BLaER1 treated with 17β-estradiol and CSF1 and Interleukin-3, amounts not matched to agents 10 nM and 100 nM (cell line): ENCODE results near the gene SH3RF2.

Experiments used
- H3K27ac ChIP-seq, 11 experiments: shearing (Covaris generic); formaldehyde crosslinking; 2 replicates each; pipeline ENCODE4 v1.8.1; 2022
- H3K27me3 ChIP-seq, 11 experiments: shearing (Covaris generic); formaldehyde crosslinking; 2 replicates each; pipeline ENCODE4 v1.8.1; 2022
- H3K36me3 ChIP-seq, 11 experiments: shearing (Covaris generic); formaldehyde crosslinking; 2 replicates each; pipeline ENCODE4 v1.8.1; 2022
- H3K4me1 ChIP-seq, 10 experiments: shearing (Covaris generic); formaldehyde crosslinking; 2 replicates each; pipeline ENCODE4 v1.8.1; 2022
- H3K4me2 ChIP-seq, 11 experiments: shearing (Covaris generic); formaldehyde crosslinking; 2 replicates each; pipeline ENCODE4 v1.8.1; 2022
- H3K4me3 ChIP-seq, 10 experiments: shearing (Covaris generic); formaldehyde crosslinking; 2 replicates each; pipeline ENCODE4 v1.8.1; 2022
- H3K9ac ChIP-seq, 11 experiments: shearing (Covaris generic); formaldehyde crosslinking; 2 replicates each; pipeline ENCODE4 v1.8.1; 2022
- H3K9me3 ChIP-seq, 11 experiments: shearing (Covaris generic); formaldehyde crosslinking; replicated peaks in 1 of 11; 2 replicates each; pipeline ENCODE4 v1.8.1; 2022
- H4K20me1 ChIP-seq, 11 experiments: shearing (Covaris generic); formaldehyde crosslinking; 2 replicates each; pipeline ENCODE4 v1.8.1; 2022
- Cebpa-rat ChIP-seq, 11 experiments: shearing (Covaris generic); IDR thresholded peaks; 2 replicates each; pipeline ENCODE4 v1.8.1; 2022

SH3RF2 gene

GRCh38 chr5:146081556-146081955, 145.2 kb downstream of the SH3RF2 start:
- Histone ChIP-seq H3K27me3 (no peaks in the 10 kb centered on the region), H3K36me3 (no peaks in the 10 kb centered on the region), H3K27ac (peak overlapping the region in 9 of 11 experiments; percentile 75 to 93 (median 89); a peak in 18 of 22 replicates), H3K9ac (peak overlapping the region in 3 of 11 experiments; percentile 16 to 74 (median 70); a peak in 2 of 22 replicates), H4K20me1 (no peaks in the 10 kb centered on the region), H3K4me3 (no peak overlapping the region), H3K9me3 (no peaks in the 10 kb centered on the region; a peak in 1 of 22 replicates), H3K4me2 (peak overlapping the region in 10 of 11 experiments; percentile 5 to 87 (median 72); a peak in 18 of 22 replicates), H3K4me1 (peaks cover 25 to 66% (median 57%) of the 10 kb centered on the region in 10 experiments)
- no peak for TF ChIP-seq Cebpa-rat (IDR thresholded peaks at IDR 0.05)

- Histone ChIP-seq H3K4me1 (peaks cover 25 to 54% (median 49%) of the 10 kb centered on the region in 10 experiments), H3K4me2 (peak overlapping the region in 5 of 11 experiments; percentile 20 to 87 (median 74); a peak in 9 of 22 replicates), H4K20me1 (no peaks in the 10 kb centered on the region), H3K4me3 (no peak overlapping the region), H3K27me3 (no peaks in the 10 kb centered on the region), H3K9me3 (no peaks in the 10 kb centered on the region; a peak in 1 of 22 replicates), H3K36me3 (no peaks in the 10 kb centered on the region), H3K9ac (no peak overlapping the region), H3K27ac (peak overlapping the region in 8 of 11 experiments; percentile 10 to 93 (median 62); a peak in 9 of 22 replicates)
- TF ChIP-seq Cebpa-rat (IDR thresholded peaks at IDR 0.05) = no peak
Observed at GRCh38 chr5:146082798-146083197, 146.4 kb downstream of the SH3RF2 start.

GRCh38 chr5:146084376-146084775, 148.0 kb downstream of the SH3RF2 start:
- no peak overlapping the region for H3K9ac ChIP-seq
- no peak overlapping the region for H3K4me2 ChIP-seq
- no peak for TF ChIP-seq Cebpa-rat (IDR thresholded peaks at IDR 0.05)
- peak overlapping the region in 2 of 11 experiments; percentile 11 to 18; a peak in 2 of 22 replicates for H3K27ac ChIP-seq
- no peaks in the 10 kb centered on the region for H4K20me1 ChIP-seq
- no peaks in the 10 kb centered on the region for H3K9me3 ChIP-seq
- H3K4me1 ChIP-seq = peaks cover 18 to 50% (median 35%) of the 10 kb centered on the region in 10 experiments
- H3K36me3 ChIP-seq = no peaks in the 10 kb centered on the region
- H3K27me3 ChIP-seq = no peaks in the 10 kb centered on the region
- no peak overlapping the region for H3K4me3 ChIP-seq

- Histone ChIP-seq H3K27me3 (no peaks in the 10 kb centered on the region), H3K9me3 (no peaks in the 10 kb centered on the region), H3K4me2 (no peak overlapping the region), H3K4me3 (no peak overlapping the region), H3K36me3 (no peaks in the 10 kb centered on the region), H3K9ac (no peak overlapping the region), H3K4me1 (peaks cover 0 to 13% (median 0%) of the 10 kb centered on the region in 10 experiments; a peak in 4 of 20 replicates), H4K20me1 (no peaks in the 10 kb centered on the region), H3K27ac (no peak overlapping the region)
- no peak for TF ChIP-seq Cebpa-rat (IDR thresholded peaks at IDR 0.05)
Observed at GRCh38 chr5:146088098-146088497, 151.7 kb downstream of the SH3RF2 start.

- Histone ChIP-seq H3K9ac (no peak overlapping the region), H3K4me3 (no peak overlapping the region), H3K4me2 (no peak overlapping the region), H4K20me1 (no peaks in the 10 kb centered on the region), H3K27ac (no peak overlapping the region), H3K4me1 (peaks cover 0 to 12% (median 0%) of the 10 kb centered on the region in 10 experiments; a peak in 1 of 20 replicates), H3K36me3 (no peaks in the 10 kb centered on the region), H3K27me3 (no peaks in the 10 kb centered on the region), H3K9me3 (no peaks in the 10 kb centered on the region)
- TF ChIP-seq Cebpa-rat (IDR thresholded peaks at IDR 0.05) = no peak
Observed at GRCh38 chr5:146089287-146089686, 152.9 kb downstream of the SH3RF2 start.

- peaks cover 0 to 12% (median 0%) of the 10 kb centered on the region in 10 experiments; a peak in 1 of 20 replicates for H3K4me1 ChIP-seq
- H3K9ac ChIP-seq = no peak overlapping the region
- no peaks in the 10 kb centered on the region for H3K9me3 ChIP-seq
- no peaks in the 10 kb centered on the region for H4K20me1 ChIP-seq
- H3K36me3 ChIP-seq = 0 out of 22 replicates have a peak, but pooled peaks cover 0 to 2% (median 0%) of the 10 kb centered on the region in 11 experiments
- no peak for TF ChIP-seq Cebpa-rat (IDR thresholded peaks at IDR 0.05)
- H3K4me2 ChIP-seq = no peak overlapping the region
- H3K27ac ChIP-seq = no peak overlapping the region
- H3K4me3 ChIP-seq = no peak overlapping the region
- H3K27me3 ChIP-seq = no peaks in the 10 kb centered on the region
Observed at GRCh38 chr5:146091881-146092280, 155.5 kb downstream of the SH3RF2 start.

GRCh38 chr5:146098047-146098446, 161.7 kb downstream of the SH3RF2 start:
- Histone ChIP-seq H3K27ac (no peak overlapping the region), H3K36me3 (peaks cover 0 to 4% (median 0%) of the 10 kb centered on the region in 11 experiments; a peak in 1 of 22 replicates), H3K27me3 (no peaks in the 10 kb centered on the region), H4K20me1 (no peaks in the 10 kb centered on the region), H3K4me3 (no peak overlapping the region), H3K4me2 (no peak overlapping the region), H3K9ac (no peak overlapping the region), H3K9me3 (no peaks in the 10 kb centered on the region), H3K4me1 (peaks cover 0 to 3% (median 0%) of the 10 kb centered on the region in 10 experiments; a peak in 1 of 20 replicates)
- TF ChIP-seq Cebpa-rat (IDR thresholded peaks at IDR 0.05) = no peak

GRCh38 chr5:146101646-146102045, 165.3 kb downstream of the SH3RF2 start:
- Histone ChIP-seq H3K4me1 (peaks cover 0 to 3% (median 0%) of the 10 kb centered on the region in 10 experiments; a peak in 1 of 20 replicates), H3K4me3 (no peak overlapping the region), H3K9ac (no peak overlapping the region), H3K4me2 (no peak overlapping the region), H3K9me3 (no peaks in the 10 kb centered on the region), H3K27me3 (no peaks in the 10 kb centered on the region), H4K20me1 (no peaks in the 10 kb centered on the region), H3K36me3 (peaks cover 7 to 29% (median 18%) of the 10 kb centered on the region in 11 experiments; a peak in 15 of 22 replicates), H3K27ac (no peak overlapping the region)
- no peak for TF ChIP-seq Cebpa-rat (IDR thresholded peaks at IDR 0.05)

- Histone ChIP-seq H3K9ac (no peak overlapping the region), H3K27me3 (no peaks in the 10 kb centered on the region), H3K4me1 (peaks cover 10 to 16% (median 13%) of the 10 kb centered on the region in 10 experiments; a peak in 17 of 20 replicates), H3K4me2 (no peak overlapping the region), H3K9me3 (no peaks in the 10 kb centered on the region), H3K27ac (no peak overlapping the region), H3K4me3 (no peak overlapping the region), H4K20me1 (no peaks in the 10 kb centered on the region), H3K36me3 (peaks cover 7 to 29% (median 16%) of the 10 kb centered on the region in 11 experiments; a peak in 15 of 22 replicates)
- TF ChIP-seq Cebpa-rat (IDR thresholded peaks at IDR 0.05) = peak in 2 of 11 experiments; percentile 25 to 71; a peak in 3 of 22 replicates
Observed at GRCh38 chr5:146103594-146103993, 167.2 kb downstream of the SH3RF2 start.
